HepG2 (cell line): ENCODE data around the gene MT1M. TPM values are rescaled to one million over a fixed set of nuclear protein-coding genes. Genes with fewer than 3 reads are reported as not detected.

Experiments
- ARID2 ChIP-seq: sonication (generic); formaldehyde crosslinking; IDR thresholded peaks from 2 replicates; pipeline ENCODE4 v1.8.1; 2022; ENCODE audit warnings: mild to moderate bottlenecking, missing genetic modification reagents, borderline replicate concordance
- CEBPG ChIP-seq: IDR thresholded peaks from 2 replicates; pipeline ENCODE4 v1.6.1; 2016
- IRF9 ChIP-seq: sonication (generic); formaldehyde crosslinking; IDR thresholded peaks from 2 replicates; pipeline ENCODE4 v1.8.0; 2022; ENCODE audit warnings: missing genetic modification reagents, mild to moderate bottlenecking, borderline replicate concordance
- KAT2B ChIP-seq: fragments of 150-350 bp; IDR thresholded peaks from 2 replicates; pipeline ENCODE4 v1.6.1; 2014; ENCODE audit warnings: low read depth, low read length, borderline replicate concordance
- MZF1 ChIP-seq: sonication (generic); formaldehyde crosslinking; IDR thresholded peaks from 2 replicates; pipeline ENCODE4 v1.8.1; 2023; ENCODE audit warnings: mild to moderate bottlenecking, missing genetic modification reagents, borderline replicate concordance
- NFYC ChIP-seq: IDR thresholded peaks from 2 replicates; pipeline ENCODE4 v1.6.1; 2016; ENCODE audit warnings: missing genetic modification reagents, missing compliant biosample characterization
- RXRA ChIP-seq: sonication (generic); formaldehyde crosslinking; IDR thresholded peaks from 2 replicates; pipeline ENCODE4 v1.5.1; 2020; ENCODE audit warnings: missing genetic modification reagents
- SMYD3 ChIP-seq: sonication (generic); formaldehyde crosslinking; IDR thresholded peaks from 2 replicates; pipeline ENCODE4 v1.8.1; 2023; ENCODE audit warnings: mild to moderate bottlenecking, missing genetic modification reagents
- TGIF2 ChIP-seq: IDR thresholded peaks from 2 replicates; pipeline ENCODE4 v1.6.1; 2016; ENCODE audit warnings: control low read depth, missing compliant biosample characterization
- TSC22D2 ChIP-seq: sonication (generic); formaldehyde crosslinking; IDR thresholded peaks from 2 replicates; pipeline ENCODE4 v1.5.1; 2020; ENCODE audit warnings: missing genetic modification reagents, mild to moderate bottlenecking, borderline replicate concordance
- ZFP37 ChIP-seq: sonication (generic); formaldehyde crosslinking; IDR thresholded peaks from 2 replicates; pipeline ENCODE4 v1.4.0; 2020; ENCODE audit warnings: missing genetic modification reagents, borderline replicate concordance
- ZNF329 ChIP-seq: sonication (generic); formaldehyde crosslinking; IDR thresholded peaks from 2 replicates; pipeline ENCODE4 v1.9.0; 2021; ENCODE audit warnings: low read depth, mild to moderate bottlenecking, missing genetic modification reagents
- ZNF337 ChIP-seq: sonication (generic); formaldehyde crosslinking; IDR thresholded peaks from 2 replicates; pipeline ENCODE4 v1.5.1; 2020; ENCODE audit warnings: missing genetic modification reagents, low read depth, mild to moderate bottlenecking, borderline replicate concordance
- ZNF382 ChIP-seq: sonication (generic); formaldehyde crosslinking; IDR thresholded peaks from 2 replicates; pipeline ENCODE4 v1.5.0; 2020; ENCODE audit warnings: missing genetic modification reagents, mild to moderate bottlenecking, borderline replicate concordance
- ZNF530 ChIP-seq: sonication (generic); formaldehyde crosslinking; IDR thresholded peaks from 2 replicates; pipeline ENCODE4 v1.5.0; 2020; ENCODE audit warnings: low read depth, mild to moderate bottlenecking, missing genetic modification reagents
- ZNF703 ChIP-seq: sonication (generic); formaldehyde crosslinking; IDR thresholded peaks from 2 replicates; pipeline ENCODE4 v1.5.1; 2020; ENCODE audit warnings: missing genetic modification reagents, mild to moderate bottlenecking, moderate library complexity, borderline replicate concordance
- ZSCAN30 ChIP-seq: sonication (generic); formaldehyde crosslinking; IDR thresholded peaks from 2 replicates; pipeline ENCODE4 v1.5.0; 2020; ENCODE audit warnings: mild to moderate bottlenecking, missing genetic modification reagents
- ZSCAN31 ChIP-seq: sonication (generic); formaldehyde crosslinking; IDR thresholded peaks from 2 replicates; pipeline ENCODE4 v1.5.0; 2020; ENCODE audit warnings: low read depth, mild to moderate bottlenecking, missing genetic modification reagents
- polyA plus RNA-seq, 8 experiments: library from polyadenylated mRNA; depleted of rRNA in 3 of 8; stranded (reverse) in 7 of 8; unstranded in 1 of 8; fragments of >200 nt; fragmentation: Illumina TruSeq in 4 of 8; extraction: Trizol in 4 of 8; gene quantifications; 2 replicates each; pipeline versions ENCODE4 v1.2.1 to v1.2.3, GENCODE V29; 2011 to 2016; ENCODE audit warnings: low read depth in 4 of 8, missing spikeins in 1 of 8, mixed read lengths in 1 of 8; ENCODE audit not compliant: insufficient read depth in 1 of 8
- total RNA-seq, 5 experiments: library from RNA; depleted of rRNA; stranded (reverse); fragments of >200 nt; fragmentation: Illumina TruSeq; extraction: Trizol; gene quantifications; 2 replicates each; pipeline ENCODE4 v1.2.3, GENCODE V29; 2016; ENCODE audit warnings: low read depth in 1 of 5
- TF ChIP-seq, protein P1 (sequence below): sonication (generic); formaldehyde crosslinking; IDR thresholded peaks from 2 replicates; pipeline ENCODE4 v1.5.1; 2020; ENCODE audit warnings: mild to moderate bottlenecking, missing genetic modification reagents
- TF ChIP-seq, protein P2 (sequence below): sonication (generic); formaldehyde crosslinking; IDR thresholded peaks from 2 replicates; pipeline ENCODE4 v1.5.0; 2020; ENCODE audit warnings: missing genetic modification reagents
- TF ChIP-seq, protein P3 (sequence below): sonication (generic); formaldehyde crosslinking; IDR thresholded peaks from 2 replicates; pipeline ENCODE4 v1.5.1; 2020; ENCODE audit warnings: mild to moderate bottlenecking, moderate library complexity, missing genetic modification reagents
- TF ChIP-seq, protein P4 (sequence below): sonication (generic); formaldehyde crosslinking; IDR thresholded peaks from 2 replicates; pipeline ENCODE4 v1.5.0; 2020; ENCODE audit warnings: missing genetic modification reagents

The MT1M gene
- total and polyA plus RNA-seq, 2 of the 13 experiments (the other 11 are each of a cell fraction or from before 2014, with no cell fraction given): 4.6 TPM; not detected in 1

DNA sequence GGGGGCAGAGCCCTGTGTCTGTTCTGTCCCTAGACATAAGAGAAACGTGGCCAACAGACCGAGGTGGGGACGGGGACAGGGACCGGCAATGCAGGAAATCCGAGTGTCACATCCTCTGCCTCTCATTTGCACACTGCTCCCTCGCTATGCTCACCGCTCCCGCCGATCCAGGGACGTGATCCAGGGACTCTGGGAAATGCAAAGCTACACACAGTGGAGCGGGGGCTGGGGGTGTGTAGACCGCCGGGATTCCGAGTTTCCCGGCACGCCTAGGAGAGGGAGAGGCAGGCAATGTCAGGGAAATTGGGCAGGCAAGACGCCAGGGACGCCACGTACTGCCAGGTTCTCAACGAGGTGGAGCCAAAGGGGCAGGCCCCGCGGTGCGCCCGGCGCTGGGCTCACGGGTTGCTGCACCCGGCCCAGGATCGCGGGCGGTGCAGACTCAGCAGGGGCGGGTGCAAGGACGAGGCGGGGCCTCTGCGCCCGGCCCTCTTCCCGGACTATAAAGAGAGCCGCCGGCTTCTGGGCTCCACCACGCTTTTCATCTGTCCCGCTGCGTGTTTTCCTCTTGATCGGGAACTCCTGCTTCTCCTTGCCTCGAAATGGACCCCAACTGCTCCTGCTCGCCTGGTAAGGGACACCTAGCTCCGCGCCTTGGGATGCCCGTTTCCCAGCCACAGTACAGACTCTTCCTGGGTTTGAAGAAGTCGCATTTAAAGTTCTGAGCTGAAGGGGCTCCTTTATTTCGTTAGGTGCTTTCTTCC lies 49.7 kb downstream of the MT1M start, which contains the start of gene MT1X (continued):
- TF ChIP-seq, protein P1, sequence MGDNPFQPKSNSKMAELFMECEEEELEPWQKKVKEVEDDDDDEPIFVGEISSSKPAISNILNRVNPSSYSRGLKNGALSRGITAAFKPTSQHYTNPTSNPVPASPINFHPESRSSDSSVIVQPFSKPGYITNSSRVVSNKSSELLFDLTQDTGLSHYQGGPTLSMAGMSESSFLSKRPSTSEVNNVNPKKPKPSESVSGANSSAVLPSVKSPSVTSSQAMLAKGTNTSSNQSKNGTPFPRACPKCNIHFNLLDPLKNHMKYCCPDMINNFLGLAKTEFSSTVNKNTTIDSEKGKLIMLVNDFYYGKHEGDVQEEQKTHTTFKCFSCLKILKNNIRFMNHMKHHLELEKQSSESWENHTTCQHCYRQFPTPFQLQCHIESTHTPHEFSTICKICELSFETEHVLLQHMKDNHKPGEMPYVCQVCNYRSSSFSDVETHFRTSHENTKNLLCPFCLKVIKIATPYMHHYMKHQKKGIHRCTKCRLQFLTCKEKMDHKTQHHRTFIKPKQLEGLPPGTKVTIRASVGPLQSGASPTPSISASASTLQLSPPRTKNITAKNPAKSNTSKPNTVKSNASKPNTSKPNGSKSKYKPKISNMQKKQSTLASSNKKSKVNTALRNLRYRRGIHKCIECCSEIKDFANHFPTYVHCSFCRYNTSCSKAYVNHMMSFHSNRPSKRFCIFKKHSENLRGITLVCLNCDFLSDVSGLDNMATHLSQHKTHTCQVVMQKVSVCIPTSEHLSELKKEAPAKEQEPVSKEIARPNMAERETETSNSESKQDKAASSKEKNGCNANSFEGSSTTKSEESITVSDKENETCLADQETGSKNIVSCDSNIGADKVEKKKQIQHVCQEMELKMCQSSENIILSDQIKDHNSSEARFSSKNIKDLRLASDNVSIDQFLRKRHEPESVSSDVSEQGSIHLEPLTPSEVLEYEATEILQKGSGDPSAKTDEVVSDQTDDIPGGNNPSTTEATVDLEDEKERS (CRISPR knock-in tag): no peak
- TF ChIP-seq IRF9 (CRISPR knock-in tag) (no peak), NFYC (CRISPR knock-in tag) (no peak), TGIF2 (CRISPR knock-in tag) (no peak), KAT2B (no peak), CEBPG (CRISPR knock-in tag) (0 out of 2 replicates have a peak, but pooled peaks have one; percentile 18), ZNF703 (CRISPR knock-in tag) (no peak), SMYD3 (CRISPR knock-in tag) (no peak; the same call in 1 of the 2 replicates), ZSCAN31 (peak; percentile 82), RXRA (CRISPR knock-in tag) (peak; percentile 46; the same call in 1 of the 2 replicates), TSC22D2 (CRISPR knock-in tag) (no peak; the same call in 1 of the 2 replicates), ZFP37 (CRISPR knock-in tag) (no peak), ZNF329 (CRISPR knock-in tag) (no peak), ZNF337 (CRISPR knock-in tag) (no peak), ZNF382 (CRISPR knock-in tag) (no peak), ZNF530 (CRISPR knock-in tag) (no peak), MZF1 (CRISPR knock-in tag) (no peak), ARID2 (no peak; the same call in 1 of the 2 replicates), ZSCAN30 (CRISPR knock-in tag) (no peak)
- TF ChIP-seq, protein P2, sequence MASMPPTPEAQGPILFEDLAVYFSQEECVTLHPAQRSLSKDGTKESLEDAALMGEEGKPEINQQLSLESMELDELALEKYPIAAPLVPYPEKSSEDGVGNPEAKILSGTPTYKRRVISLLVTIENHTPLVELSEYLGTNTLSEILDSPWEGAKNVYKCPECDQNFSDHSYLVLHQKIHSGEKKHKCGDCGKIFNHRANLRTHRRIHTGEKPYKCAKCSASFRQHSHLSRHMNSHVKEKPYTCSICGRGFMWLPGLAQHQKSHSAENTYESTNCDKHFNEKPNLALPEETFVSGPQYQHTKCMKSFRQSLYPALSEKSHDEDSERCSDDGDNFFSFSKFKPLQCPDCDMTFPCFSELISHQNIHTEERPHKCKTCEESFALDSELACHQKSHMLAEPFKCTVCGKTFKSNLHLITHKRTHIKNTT (CRISPR knock-in tag): no peak
- TF ChIP-seq, protein P3, sequence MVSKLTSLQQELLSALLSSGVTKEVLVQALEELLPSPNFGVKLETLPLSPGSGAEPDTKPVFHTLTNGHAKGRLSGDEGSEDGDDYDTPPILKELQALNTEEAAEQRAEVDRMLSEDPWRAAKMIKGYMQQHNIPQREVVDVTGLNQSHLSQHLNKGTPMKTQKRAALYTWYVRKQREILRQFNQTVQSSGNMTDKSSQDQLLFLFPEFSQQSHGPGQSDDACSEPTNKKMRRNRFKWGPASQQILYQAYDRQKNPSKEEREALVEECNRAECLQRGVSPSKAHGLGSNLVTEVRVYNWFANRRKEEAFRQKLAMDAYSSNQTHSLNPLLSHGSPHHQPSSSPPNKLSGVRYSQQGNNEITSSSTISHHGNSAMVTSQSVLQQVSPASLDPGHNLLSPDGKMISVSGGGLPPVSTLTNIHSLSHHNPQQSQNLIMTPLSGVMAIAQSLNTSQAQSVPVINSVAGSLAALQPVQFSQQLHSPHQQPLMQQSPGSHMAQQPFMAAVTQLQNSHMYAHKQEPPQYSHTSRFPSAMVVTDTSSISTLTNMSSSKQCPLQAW: peak; percentile 70; the same call in 1 of the 2 replicates
- TF ChIP-seq, protein P4, sequence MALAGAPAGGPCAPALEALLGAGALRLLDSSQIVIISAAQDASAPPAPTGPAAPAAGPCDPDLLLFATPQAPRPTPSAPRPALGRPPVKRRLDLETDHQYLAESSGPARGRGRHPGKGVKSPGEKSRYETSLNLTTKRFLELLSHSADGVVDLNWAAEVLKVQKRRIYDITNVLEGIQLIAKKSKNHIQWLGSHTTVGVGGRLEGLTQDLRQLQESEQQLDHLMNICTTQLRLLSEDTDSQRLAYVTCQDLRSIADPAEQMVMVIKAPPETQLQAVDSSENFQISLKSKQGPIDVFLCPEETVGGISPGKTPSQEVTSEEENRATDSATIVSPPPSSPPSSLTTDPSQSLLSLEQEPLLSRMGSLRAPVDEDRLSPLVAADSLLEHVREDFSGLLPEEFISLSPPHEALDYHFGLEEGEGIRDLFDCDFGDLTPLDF (CRISPR knock-in tag): no peak
